Stimulated activated CD8-positive, alpha-beta memory T cell treated with anti-CD3 and anti-CD28 coated beads, Interleukin-7, amount 100 ng/mL, for 24 hours (primary cell): ENCODE measurements around the gene COBLL1.
"Not testable (repeated sequence)": the region's sequence is repeated elsewhere in the genome, so short reads cannot be mapped to it uniquely, and the experiment has no call there.

Experiments
- DNase-seq: peaks from one replicate; pipeline ENCODE4 v3.0.0-alpha.2; 2020; ENCODE audit warnings: low read depth

The COBLL1 gene

GRCh38 chr2:164859906-164860693, 18.5 kb upstream of the COBLL1 start:
- not testable (repeated sequence) for DNase-seq

- no peak for DNase-seq
Measured at GRCh38 chr2:164859251-164859818, 17.7 kb upstream of the COBLL1 start.

GRCh38 chr2:164852086-164852485, 10.5 kb upstream of the COBLL1 start:
- no peak for DNase-seq

GRCh38 chr2:164850235-164850634, 8.6 kb upstream of the COBLL1 start:
- DNase-seq = no peak

- no peak for DNase-seq
Measured at GRCh38 chr2:164849506-164849905, 7.9 kb upstream of the COBLL1 start.

- no peak for DNase-seq
Measured at GRCh38 chr2:164847981-164848741, 6.5 kb upstream of the COBLL1 start.

GRCh38 chr2:164847291-164847690, 5.7 kb upstream of the COBLL1 start:
- DNase-seq = no peak

- no peak for DNase-seq
Measured at GRCh38 chr2:164846276-164846675, 4.7 kb upstream of the COBLL1 start.

GRCh38 chr2:164843346-164843911, 1.8 kb upstream of the COBLL1 start:
- no peak for DNase-seq

- DNase-seq = no peak
Measured at GRCh38 chr2:164842624-164842966, 972 bp upstream of the COBLL1 start.

GRCh38 chr2:164840930-164841718, 499 bp downstream of the COBLL1 start:
- no peak for DNase-seq

- no peak for DNase-seq
Measured at GRCh38 chr2:164840458-164840929, 1.1 kb downstream of the COBLL1 start.

- no peak for DNase-seq
Measured at GRCh38 chr2:164839914-164840457, 1.6 kb downstream of the COBLL1 start.

GRCh38 chr2:164837807-164838206, 3.8 kb downstream of the COBLL1 start:
- DNase-seq = no peak

GRCh38 chr2:164836907-164837306, 4.7 kb downstream of the COBLL1 start:
- no peak for DNase-seq

GRCh38 chr2:164835302-164835701, 6.3 kb downstream of the COBLL1 start:
- no peak for DNase-seq

GRCh38 chr2:164831887-164832286, 9.7 kb downstream of the COBLL1 start:
- no peak for DNase-seq

- DNase-seq = no peak
Measured at GRCh38 chr2:164831180-164831579, 10.4 kb downstream of the COBLL1 start.

- DNase-seq = no peak
Measured at GRCh38 chr2:164826293-164827243, 15.1 kb downstream of the COBLL1 start.

GRCh38 chr2:164824872-164825271, 16.8 kb downstream of the COBLL1 start:
- no peak for DNase-seq
